Motor neuron (in vitro differentiated cells): ENCODE results near the gene SPOCK1. TPM values are rescaled to one million over a fixed set of nuclear protein-coding genes. Genes with fewer than 3 reads are reported as not detected.

Source experiments
- ATAC-seq, 8 experiments: fragments of 200-7000 bp; cut with Tn5 transposase; replicated peaks in 6 of 8; 2 replicates each; pipeline ENCODE4 v1.8.0; 2021; ENCODE audit warnings: mild to moderate bottlenecking in 8 of 8, moderate library complexity in 8 of 8
- H3K27ac ChIP-seq, 2 donors: fragments of 250-450 bp; sonication (Bioruptor Pico); 2 replicates each; pipeline ENCODE4 v1.9.0; 2021; ENCODE audit warnings: antibody characterized with exemption in 2 of 2, mild to moderate bottlenecking in 2 of 2, moderate library complexity in 1 of 2
- H3K4me1 ChIP-seq, 2 donors: fragments of 250-450 bp; sonication (Bioruptor Pico); replicated peaks in 1 of 2; 2 replicates each; pipeline ENCODE4 v1.6.1; 2021; ENCODE audit warnings: antibody characterized with exemption in 2 of 2, mild to moderate bottlenecking in 2 of 2, moderate library complexity in 1 of 2
- H3K4me3 ChIP-seq, 5 donors: fragments of 250-450 bp; sonication (Bioruptor Pico); 2 replicates each; pipeline ENCODE4 v1.9.0; 2021; ENCODE audit warnings: antibody characterized with exemption in 5 of 5, mild to moderate bottlenecking in 5 of 5, moderate library complexity in 4 of 5
- WGBS, 10 experiments: fragments of 450-650 bp; shearing (Covaris generic); methylation state at CpG; one replicate each; pipeline ENCODE4 v1.0.0; 2022; 5-methylcytosine and 5-hydroxymethylcytosine counted together
- in situ Hi-C, 9 experiments: fragments of 400-800 bp; cut with MboI; loops; one replicate each; pipeline ENCODE4 v1.15.0; 2021; ENCODE audit warnings: low sequenced_read_pairs in 9 of 9, low pct_unique_long_range_greater_than_20kb in 2 of 9; ENCODE audit not compliant: unreplicated experiment in 9 of 9
- total RNA-seq, 8 experiments: library from RNA; unstranded; fragments of 300-600 nt; gene quantifications; 2 replicates each; pipeline versions ENCODE4 v1.2.3 to v1.2.4, GENCODE V29; 2022

The SPOCK1 gene
- total RNA-seq, 8 experiments from 2014 or later = 9.4 to 154 (median 25.1) TPM

GRCh38 chr5:137379555-137380286 lies 119.4 kb downstream of the SPOCK1 start:
- no peak overlapping the region for H3K27ac ChIP-seq
- in situ Hi-C loops = no loop called here
- ATAC-seq = peak in 4 of 8 experiments; percentile 49 to 73 (median 57)
- H3K4me3 ChIP-seq = no peak overlapping the region
- WGBS, 10 experiments = 0 to 90% (median 50%) methylated on average over 1 to 5 of the region's 5 CpGs; no CpG with 5 or more reads in 1 of the 10 experiments
- H3K4me1 ChIP-seq = peaks cover 11 to 23% of the 10 kb centered on the region in 2 donors

GRCh38 chr5:137375741-137376526 lies 123.2 kb downstream of the SPOCK1 start:
- no peak overlapping the region for H3K4me3 ChIP-seq
- H3K4me1 ChIP-seq = peaks cover 28 to 39% of the 10 kb centered on the region in 2 donors
- WGBS, 10 experiments = 36 to 69% (median 50%) methylated on average over 1 to 5 of the region's 11 CpGs; no CpG with 5 or more reads in 1 of the 10 experiments
- no peak overlapping the region for H3K27ac ChIP-seq
- peak in 5 of 8 experiments; percentile 14 to 62 (median 45) for ATAC-seq
- in situ Hi-C loops = no loop called here

- in situ Hi-C loops = no loop called here
- WGBS, 10 experiments = 22 to 100% (median 58%) methylated on average over 1 to 7 of the region's 7 CpGs; no CpG with 5 or more reads in 3 of the 10 experiments
- ATAC-seq = peak in 5 of 8 experiments; percentile 78 to 95 (median 82)
- H3K27ac ChIP-seq = peak overlapping the region; percentile 25 to 46
- no peak overlapping the region for H3K4me3 ChIP-seq
- peaks cover 41 to 53% of the 10 kb centered on the region in 2 donors for H3K4me1 ChIP-seq
These were observed 124.9 kb downstream of the SPOCK1 start for GRCh38 chr5:137374110-137374714.

- Histone ChIP-seq H3K4me3 (no peak overlapping the region), H3K4me1 (peaks cover 44 to 57% of the 10 kb centered on the region in 2 donors), H3K27ac (no peak overlapping the region)
- in situ Hi-C loops = no loop called here
- peak in 2 of 8 experiments; percentile 6 to 11 for ATAC-seq
- WGBS, 10 experiments = 76 to 100% (median 88%) methylated on average over 1 to 2 of the region's 2 CpGs; no CpG with 5 or more reads in 4 of the 10 experiments
These were observed 126.4 kb downstream of the SPOCK1 start for GRCh38 chr5:137372773-137373160.

- in situ Hi-C loops = no loop called here
- peaks cover 44 to 57% of the 10 kb centered on the region in 2 donors for H3K4me1 ChIP-seq
- 44 to 82% (median 72%) methylated on average over 1 to 2 of the region's 2 CpGs; no CpG with 5 or more reads in 2 of the 10 experiments for WGBS, 10 experiments
- no peak overlapping the region for H3K4me3 ChIP-seq
- H3K27ac ChIP-seq = no peak overlapping the region
- ATAC-seq = no peak
These were observed 126.9 kb downstream of the SPOCK1 start for GRCh38 chr5:137372016-137372772.

GRCh38 chr5:137370096-137371071 lies 128.7 kb downstream of the SPOCK1 start:
- Histone ChIP-seq H3K4me1 (peaks cover 34 to 41% of the 10 kb centered on the region in 2 donors), H3K4me3 (no peak overlapping the region), H3K27ac (no peak overlapping the region)
- WGBS, 10 experiments = 0 to 84% (median 63%) methylated on average over 2 to 13 of the region's 15 CpGs
- ATAC-seq = peak; percentile 15 to 73 (median 51)
- in situ Hi-C loops = no loop called here

- in situ Hi-C loops = no loop called here
These were observed 130.5 kb downstream of the SPOCK1 start for GRCh38 chr5:137368651-137369050.

GRCh38 chr5:137367951-137368350 lies 131.2 kb downstream of the SPOCK1 start:
- Histone ChIP-seq H3K4me1 (peaks cover 25 to 28% of the 10 kb centered on the region in 2 donors), H3K27ac (no peak overlapping the region), H3K4me3 (no peak overlapping the region)
- WGBS, 10 experiments = 60 to 100% (median 92%) methylated on average over 1 of the region's 1 CpG; no CpG with 5 or more reads in 4 of the 10 experiments
- ATAC-seq = no peak
- in situ Hi-C loops = no loop called here

More at GRCh38 chr5:137368651-137369050, 130.5 kb downstream of the SPOCK1 start:
- H3K27ac ChIP-seq = peak overlapping the region in 1 of 2 donors; percentile 24
- peaks cover 25 to 28% of the 10 kb centered on the region in 2 donors for H3K4me1 ChIP-seq
- peak in 4 of 8 experiments; percentile 26 to 67 (median 37) for ATAC-seq
- WGBS, 10 experiments = 60 to 100% (median 81%) methylated on average over 2 to 4 of the region's 6 CpGs; no CpG with 5 or more reads in 4 of the 10 experiments
- H3K4me3 ChIP-seq = no peak overlapping the region

- no peak for ATAC-seq
- 27 to 83% (median 70%) methylated on average over 1 to 3 of the region's 3 CpGs; no CpG with 5 or more reads in 1 of the 10 experiments for WGBS, 10 experiments
- peaks cover 21 to 26% of the 10 kb centered on the region in 2 donors for H3K4me1 ChIP-seq
- no peak overlapping the region for H3K27ac ChIP-seq
- H3K4me3 ChIP-seq = no peak overlapping the region
- in situ Hi-C loops = no loop called here
These were observed 132.6 kb downstream of the SPOCK1 start for GRCh38 chr5:137366526-137366925.

GRCh38 chr5:137365126-137365865 lies 133.8 kb downstream of the SPOCK1 start:
- peak in 3 of 8 experiments; percentile 13 to 40 (median 29) for ATAC-seq
- in situ Hi-C loops = no loop called here
- Histone ChIP-seq H3K27ac (no peak overlapping the region), H3K4me1 (peaks cover 9 to 14% of the 10 kb centered on the region in 2 donors), H3K4me3 (no peak overlapping the region)
- WGBS, 10 experiments = 0 to 100% (median 53%) methylated on average over 1 to 3 of the region's 3 CpGs; no CpG with 5 or more reads in 2 of the 10 experiments

- in situ Hi-C loops = no loop called here
- H3K4me1 ChIP-seq = peaks cover 0 to 2% of the 10 kb centered on the region in 2 donors
- ATAC-seq = peak in 3 of 8 experiments; percentile 43 to 75 (median 48)
- no peak overlapping the region for H3K4me3 ChIP-seq
- WGBS, 10 experiments = 0 to 92% (median 57%) methylated on average over 1 to 2 of the region's 2 CpGs
- H3K27ac ChIP-seq = no peak overlapping the region
These were observed 137.8 kb downstream of the SPOCK1 start for GRCh38 chr5:137361280-137361679.
